Glutamatergic neuron (in vitro differentiated cells): Measurements from ENCODE around the gene TSSK2. TPM values are rescaled to one million over a fixed set of nuclear protein-coding genes. Genes with fewer than 3 reads are reported as not detected.

Experiments used
- DNase-seq: peaks from one replicate; pipeline ENCODE4 v3.0.0; 2022
- H3K27ac Mint-ChIP-seq: one replicate; pipeline ENCODE4 v1.8.0; 2020; ENCODE audit warnings: mild to moderate bottlenecking, mixed read lengths, inconsistent platforms; ENCODE audit not compliant: unreplicated experiment
- H3K27me3 Mint-ChIP-seq: one replicate; pipeline ENCODE4 v1.8.0; 2020; ENCODE audit warnings: mild to moderate bottlenecking, moderate library complexity, mixed read lengths, inconsistent platforms; ENCODE audit not compliant: unreplicated experiment
- H3K36me3 Mint-ChIP-seq: one replicate; pipeline ENCODE4 v1.8.0; 2020; ENCODE audit warnings: mild to moderate bottlenecking, mixed read lengths, inconsistent platforms; ENCODE audit not compliant: unreplicated experiment
- H3K4me1 Mint-ChIP-seq: one replicate; pipeline ENCODE4 v1.8.0; 2020; ENCODE audit warnings: mild to moderate bottlenecking, low read depth, mixed read lengths, inconsistent platforms; ENCODE audit not compliant: unreplicated experiment
- H3K4me3 Mint-ChIP-seq: one replicate; pipeline ENCODE4 v1.8.0; 2020; ENCODE audit warnings: mild to moderate bottlenecking, mixed read lengths, inconsistent platforms; ENCODE audit not compliant: unreplicated experiment
- H3K9me3 Mint-ChIP-seq: one replicate; pipeline ENCODE4 v1.8.0; 2020; ENCODE audit warnings: mild to moderate bottlenecking, moderate library complexity, mixed read lengths, inconsistent platforms; ENCODE audit not compliant: unreplicated experiment
- total RNA-seq: library from RNA; stranded (reverse); fragmentation: NEBNext Ultra II Directional; extraction: Animal tissue kit (Norgen Biotek cat#: 25700); gene quantifications from one replicate; pipeline ENCODE4 v1.2.1, GENCODE V29; 2021; ENCODE audit not compliant: unreplicated experiment
- TF ChIP-seq, protein P1 (sequence below): fragments of 200-600 bp; sonication (generic); IDR thresholded peaks from one replicate; pipeline ENCODE4 v1.5.0; 2021; ENCODE audit not compliant: partially characterized antibody, unreplicated experiment

Gene TSSK2
- total RNA-seq, 1 donor from 2014 or later: not detected

GRCh38 chr22:19114984-19115552 lies 16.0 kb upstream of the TSSK2 start:
- Mint-ChIP-seq H3K27me3 (peaks cover 2% of the 10 kb centered on the region), H3K4me3 (peak overlapping the region; percentile 70), H3K36me3 (no peaks in the 10 kb centered on the region), H3K27ac (peak overlapping the region; percentile 43), H3K9me3 (peaks cover 10% of the 10 kb centered on the region), H3K4me1 (peaks cover 42% of the 10 kb centered on the region)
- TF ChIP-seq, protein P1, sequence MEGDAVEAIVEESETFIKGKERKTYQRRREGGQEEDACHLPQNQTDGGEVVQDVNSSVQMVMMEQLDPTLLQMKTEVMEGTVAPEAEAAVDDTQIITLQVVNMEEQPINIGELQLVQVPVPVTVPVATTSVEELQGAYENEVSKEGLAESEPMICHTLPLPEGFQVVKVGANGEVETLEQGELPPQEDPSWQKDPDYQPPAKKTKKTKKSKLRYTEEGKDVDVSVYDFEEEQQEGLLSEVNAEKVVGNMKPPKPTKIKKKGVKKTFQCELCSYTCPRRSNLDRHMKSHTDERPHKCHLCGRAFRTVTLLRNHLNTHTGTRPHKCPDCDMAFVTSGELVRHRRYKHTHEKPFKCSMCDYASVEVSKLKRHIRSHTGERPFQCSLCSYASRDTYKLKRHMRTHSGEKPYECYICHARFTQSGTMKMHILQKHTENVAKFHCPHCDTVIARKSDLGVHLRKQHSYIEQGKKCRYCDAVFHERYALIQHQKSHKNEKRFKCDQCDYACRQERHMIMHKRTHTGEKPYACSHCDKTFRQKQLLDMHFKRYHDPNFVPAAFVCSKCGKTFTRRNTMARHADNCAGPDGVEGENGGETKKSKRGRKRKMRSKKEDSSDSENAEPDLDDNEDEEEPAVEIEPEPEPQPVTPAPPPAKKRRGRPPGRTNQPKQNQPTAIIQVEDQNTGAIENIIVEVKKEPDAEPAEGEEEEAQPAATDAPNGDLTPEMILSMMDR: no peak
- DNase-seq: no peak

GRCh38 chr22:19115628-19116027 lies 15.5 kb upstream of the TSSK2 start:
- Mint-ChIP-seq H3K27me3 (peaks cover 2% of the 10 kb centered on the region), H3K4me3 (peak overlapping the region; percentile 49), H3K4me1 (peaks cover 45% of the 10 kb centered on the region), H3K36me3 (no peaks in the 10 kb centered on the region), H3K9me3 (peaks cover 9% of the 10 kb centered on the region), H3K27ac (peak overlapping the region; percentile 43)
- no peak for DNase-seq
- TF ChIP-seq, protein P1: no peak

- H3K4me1 Mint-ChIP-seq: peaks cover 41% of the 10 kb centered on the region
- H3K27me3 Mint-ChIP-seq: peaks cover 2% of the 10 kb centered on the region
- TF ChIP-seq, protein P1: no peak
- peaks cover 11% of the 10 kb centered on the region for H3K9me3 Mint-ChIP-seq
- peak overlapping the region; percentile 43 for H3K4me3 Mint-ChIP-seq
- no peak for DNase-seq
- H3K36me3 Mint-ChIP-seq: no peaks in the 10 kb centered on the region
- no peak overlapping the region for H3K27ac Mint-ChIP-seq
Measured at GRCh38 chr22:19117111-19117512, 14.0 kb upstream of the TSSK2 start.

- Mint-ChIP-seq H3K4me3 (no peak overlapping the region), H3K4me1 (peaks cover 46% of the 10 kb centered on the region), H3K27me3 (peaks cover 7% of the 10 kb centered on the region), H3K27ac (no peak overlapping the region), H3K36me3 (no peaks in the 10 kb centered on the region), H3K9me3 (peaks cover 13% of the 10 kb centered on the region)
- DNase-seq: no peak
- TF ChIP-seq, protein P1: no peak
Measured at GRCh38 chr22:19118329-19118880, 12.7 kb upstream of the TSSK2 start.

- H3K9me3 Mint-ChIP-seq: peaks cover 15% of the 10 kb centered on the region
- H3K27ac Mint-ChIP-seq: no peak overlapping the region
- H3K36me3 Mint-ChIP-seq: no peaks in the 10 kb centered on the region
- peaks cover 10% of the 10 kb centered on the region for H3K27me3 Mint-ChIP-seq
- H3K4me3 Mint-ChIP-seq: peak overlapping the region; percentile 95
- TF ChIP-seq, protein P1: no peak
- peaks cover 42% of the 10 kb centered on the region for H3K4me1 Mint-ChIP-seq
- DNase-seq: no peak
Measured at GRCh38 chr22:19119949-19120348, 11.2 kb upstream of the TSSK2 start.
